Liver (tissue), 9 donors: Measurements from ENCODE around the gene CCDC97. TPM values are rescaled to one million over a fixed set of nuclear protein-coding genes. Genes with fewer than 3 reads are reported as not detected.

Source experiments
- DNase-seq: peaks from one replicate; pipeline ENCODE4 v3.0.0-alpha.2; 2017; ENCODE audit warnings: low spot score
- H3K27ac ChIP-seq, 2 donors: one replicate each; pipeline ENCODE4 v1.7.0; 2013; ENCODE audit warnings: inconsistent platforms in 2 of 2, low read length in 2 of 2, control low read depth in 1 of 2, low read depth in 1 of 2, mild to moderate bottlenecking in 1 of 2
- H3K27me3 ChIP-seq, 4 donors: one replicate each; pipeline versions ENCODE4 v1.6.1 to v1.7.0; 2013; ENCODE audit warnings: low read length in 3 of 4, inconsistent platforms in 1 of 4, mild to moderate bottlenecking in 1 of 4, moderate library complexity in 1 of 4; ENCODE audit not compliant: control insufficient read depth in 4 of 4, insufficient read depth in 4 of 4
- H3K36me3 ChIP-seq, 4 donors: one replicate each; pipeline versions ENCODE4 v1.6.1 to v1.7.0; 2013; ENCODE audit warnings: low read length in 3 of 4, mild to moderate bottlenecking in 3 of 4, low read depth in 1 of 4, moderate library complexity in 1 of 4; ENCODE audit not compliant: control insufficient read depth in 4 of 4, insufficient read depth in 3 of 4
- H3K4me1 ChIP-seq, 4 donors: one replicate each; pipeline versions ENCODE4 v1.6.1 to v1.7.0; 2013; ENCODE audit warnings: low read length in 3 of 4, mild to moderate bottlenecking in 3 of 4, moderate library complexity in 1 of 4; ENCODE audit not compliant: control insufficient read depth in 4 of 4, insufficient read depth in 4 of 4
- H3K4me3 ChIP-seq, 3 donors: one replicate each; pipeline versions ENCODE4 v1.6.1 to v1.7.0; 2013; ENCODE audit warnings: low read length in 3 of 3, control low read depth in 1 of 3, low read depth in 1 of 3, mild to moderate bottlenecking in 1 of 3
- H3K9ac ChIP-seq, 2 donors: one replicate each; pipeline ENCODE4 v1.7.0; 2013; ENCODE audit warnings: low read length in 2 of 2, mild to moderate bottlenecking in 2 of 2, moderate library complexity in 2 of 2, control low read depth in 1 of 2, low read depth in 1 of 2
- H3K9me3 ChIP-seq, 4 donors: one replicate each; pipeline versions ENCODE4 v1.6.1 to v1.7.0; 2013; ENCODE audit warnings: low read length in 3 of 4; ENCODE audit not compliant: control insufficient read depth in 4 of 4
- GABPA ChIP-seq, 2 donors: IDR thresholded peaks in 1 of 2; conservative IDR thresholded peaks in 1 of 2; 2 replicates each; pipeline ENCODE4 v1.6.1; 2016; ENCODE audit warnings: antibody characterized with exemption in 2 of 2, mild to moderate bottlenecking in 1 of 2, moderate library complexity in 1 of 2
- HNF4G ChIP-seq: IDR thresholded peaks from 2 replicates; pipeline ENCODE4 v1.6.1; 2016; ENCODE audit warnings: antibody characterized with exemption
- JUND ChIP-seq, 2 donors: IDR thresholded peaks; 2 replicates each; pipeline ENCODE4 v1.6.1; 2016; ENCODE audit warnings: antibody characterized with exemption in 2 of 2
- REST ChIP-seq: IDR thresholded peaks from 2 replicates; pipeline ENCODE4 v1.6.1; 2016; ENCODE audit warnings: antibody characterized with exemption, mild to moderate bottlenecking
- RXRA ChIP-seq, 2 donors: IDR thresholded peaks; 2 replicates each; pipeline ENCODE4 v1.6.1; 2017 to 2018; ENCODE audit warnings: antibody characterized with exemption in 2 of 2, mild to moderate bottlenecking in 1 of 2
- SP1 ChIP-seq: IDR thresholded peaks from 2 replicates; pipeline ENCODE4 v1.6.1; 2018; ENCODE audit warnings: antibody characterized with exemption, mild to moderate bottlenecking
- TAF1 ChIP-seq: conservative IDR thresholded peaks from 2 replicates; pipeline ENCODE4 v1.6.1; 2016; ENCODE audit warnings: antibody characterized with exemption, mild to moderate bottlenecking
- YY1 ChIP-seq: IDR thresholded peaks from 2 replicates; pipeline ENCODE4 v1.6.1; 2016; ENCODE audit warnings: antibody characterized with exemption, mild to moderate bottlenecking
- ZBTB33 ChIP-seq: IDR thresholded peaks from 2 replicates; pipeline ENCODE4 v1.6.1; 2016; ENCODE audit warnings: antibody characterized with exemption
- WGBS: extraction: QIAGEN DNeasy Blood & Tissue Kit; methylation state at CpG from one replicate; pipeline ENCODE4 v1.1.7; 2013; 5-methylcytosine and 5-hydroxymethylcytosine counted together
- polyA plus RNA-seq, 2 donors: library from polyadenylated mRNA; stranded (reverse) in 1 of 2; unstranded in 1 of 2; fragments of 200-250 nt in 1 of 2; fragments of >200 nt in 1 of 2; fragmentation: Nextera tagmentation in 1 of 2; extraction: Ambion mirVana in 1 of 2; gene quantifications; one replicate each; pipeline versions ENCODE4 v1.2.1 to v1.2.3, GENCODE V29; 2013 to 2015
- total RNA-seq, 2 donors: library from RNA; depleted of rRNA; stranded (reverse); fragments of >200 nt; gene quantifications; one replicate each; pipeline ENCODE4 v1.2.3, GENCODE V29; 2014
- donor health status: healthy.
- donor health status: healthy.
- donor health status: healthy.
- donor health status: healthy.
- donor health status: healthy.

CCDC97 gene
- total and polyA plus RNA-seq, 4 donors, result 3.8 to 5.7 (median 5.3) TPM

- peak overlapping the region; percentile 31 to 49 for H3K27ac ChIP-seq
- no peak overlapping the region for H3K9ac ChIP-seq
- TF ChIP-seq HNF4G, result no peak
- no peak for TF ChIP-seq TAF1
- peak in 1 of 2 donors; percentile 35 for TF ChIP-seq RXRA (IDR thresholded peaks at IDR 0.05)
- no peak for TF ChIP-seq SP1
- H3K27me3 ChIP-seq, result no peaks in the 10 kb centered on the region
- H3K4me1 ChIP-seq, result peaks cover 10 to 59% (median 23%) of the 10 kb centered on the region in 4 donors
- H3K36me3 ChIP-seq, result peaks cover under 1 to 17% (median 6%) of the 10 kb centered on the region in 4 donors
- WGBS, result 79% methylated on average over 7 of the region's 7 CpGs
- H3K4me3 ChIP-seq, result no peak overlapping the region
- no peak for DNase-seq
- H3K9me3 ChIP-seq, result no peaks in the 10 kb centered on the region
Observed at GRCh38 chr19:41324231-41324702, 14.3 kb downstream of the CCDC97 start.

GRCh38 chr19:41324921-41325639 lies 15.1 kb downstream of the CCDC97 start:
- Histone ChIP-seq H3K27me3 (no peaks in the 10 kb centered on the region), H3K27ac (peak overlapping the region; percentile 49 to 61), H3K9ac (peak overlapping the region in 1 of 2 donors; percentile 19), H3K9me3 (no peaks in the 10 kb centered on the region), H3K36me3 (peaks cover 0 to 10% (median 3%) of the 10 kb centered on the region in 4 donors), H3K4me3 (no peak overlapping the region), H3K4me1 (peaks cover 10 to 59% (median 23%) of the 10 kb centered on the region in 4 donors)
- peak in 1 of 2 donors; percentile 40 for TF ChIP-seq JUND (IDR thresholded peaks at IDR 0.05)
- TF ChIP-seq SP1, result no peak
- WGBS, result 13% methylated on average over 23 of the region's 23 CpGs
- peak; percentile 62 for DNase-seq

- H3K27me3 ChIP-seq, result no peaks in the 10 kb centered on the region
- peaks cover 10 to 59% (median 23%) of the 10 kb centered on the region in 4 donors for H3K4me1 ChIP-seq
- no peak overlapping the region for H3K4me3 ChIP-seq
- 12% methylated on average over 10 of the region's 10 CpGs for WGBS
- no peak for DNase-seq
- TF ChIP-seq ZBTB33 (no peak), YY1 (no peak), GABPA (IDR thresholded peaks at IDR 0.05 in 1 of 2, conservative IDR thresholded peaks at IDR 0.05 in 1 of 2) (no peak), SP1 (no peak), HNF4G (no peak), REST (no peak)
- no peaks in the 10 kb centered on the region for H3K9me3 ChIP-seq
- peaks cover 0 to 4% (median 2%) of the 10 kb centered on the region in 4 donors for H3K36me3 ChIP-seq
- peak overlapping the region in 1 of 2 donors; percentile 61 for H3K27ac ChIP-seq
- no peak overlapping the region for H3K9ac ChIP-seq
Observed at GRCh38 chr19:41325640-41325946, 15.6 kb downstream of the CCDC97 start.
